Measurements from ENCODE around the gene MYO1B.

Gene MYO1B

DNA sequence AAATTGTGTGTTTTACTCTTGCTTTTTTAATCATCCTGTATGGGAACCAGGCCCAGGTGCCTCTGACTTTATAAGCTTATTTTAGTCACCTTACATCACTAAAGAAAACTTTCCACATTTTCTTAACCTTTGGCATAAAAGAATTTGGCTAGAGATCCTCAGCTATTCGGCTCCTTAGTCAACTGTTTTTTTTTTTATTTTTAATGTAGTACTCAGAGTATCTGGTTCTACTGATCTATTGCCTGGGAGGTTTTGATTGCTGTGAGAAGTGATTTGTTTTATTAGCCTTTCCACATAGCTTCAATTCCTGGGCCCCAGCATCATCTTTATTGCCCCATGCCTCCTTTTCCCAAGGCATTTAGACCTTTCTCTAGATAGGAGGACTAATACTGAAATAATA lies 121.0 kb downstream of the MYO1B start:
- no peak overlapping the region for H3K27ac ChIP-seq
- no peak for TF ChIP-seq ZFX (IDR thresholded peaks at IDR 0.05; ENCODE audit: borderline replicate concordance)
- TF ChIP-seq, protein P1, sequence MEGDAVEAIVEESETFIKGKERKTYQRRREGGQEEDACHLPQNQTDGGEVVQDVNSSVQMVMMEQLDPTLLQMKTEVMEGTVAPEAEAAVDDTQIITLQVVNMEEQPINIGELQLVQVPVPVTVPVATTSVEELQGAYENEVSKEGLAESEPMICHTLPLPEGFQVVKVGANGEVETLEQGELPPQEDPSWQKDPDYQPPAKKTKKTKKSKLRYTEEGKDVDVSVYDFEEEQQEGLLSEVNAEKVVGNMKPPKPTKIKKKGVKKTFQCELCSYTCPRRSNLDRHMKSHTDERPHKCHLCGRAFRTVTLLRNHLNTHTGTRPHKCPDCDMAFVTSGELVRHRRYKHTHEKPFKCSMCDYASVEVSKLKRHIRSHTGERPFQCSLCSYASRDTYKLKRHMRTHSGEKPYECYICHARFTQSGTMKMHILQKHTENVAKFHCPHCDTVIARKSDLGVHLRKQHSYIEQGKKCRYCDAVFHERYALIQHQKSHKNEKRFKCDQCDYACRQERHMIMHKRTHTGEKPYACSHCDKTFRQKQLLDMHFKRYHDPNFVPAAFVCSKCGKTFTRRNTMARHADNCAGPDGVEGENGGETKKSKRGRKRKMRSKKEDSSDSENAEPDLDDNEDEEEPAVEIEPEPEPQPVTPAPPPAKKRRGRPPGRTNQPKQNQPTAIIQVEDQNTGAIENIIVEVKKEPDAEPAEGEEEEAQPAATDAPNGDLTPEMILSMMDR (IDR thresholded peaks at IDR 0.05), result no peak

DNA sequence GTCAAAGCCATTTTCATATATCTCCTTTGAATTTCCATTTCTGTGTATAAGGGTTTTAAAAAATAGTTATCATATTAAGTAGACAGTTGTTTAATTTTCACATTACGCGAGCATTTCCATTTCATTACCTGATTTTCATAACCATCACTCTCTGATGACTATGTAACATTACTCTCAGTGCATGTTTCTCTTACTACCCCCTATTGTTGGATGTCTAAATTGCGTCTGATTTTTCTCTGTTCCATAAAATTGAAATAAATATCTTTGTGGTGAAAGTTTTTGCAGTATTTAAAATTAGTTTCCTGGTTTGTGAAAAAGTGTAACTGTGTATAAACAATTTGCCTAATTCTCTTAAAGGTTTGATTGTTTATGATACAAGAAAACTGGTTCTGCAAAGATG lies 123.8 kb downstream of the MYO1B start:
- no peak overlapping the region for H3K27ac ChIP-seq
- TF ChIP-seq ZFX (IDR thresholded peaks at IDR 0.05; ENCODE audit: borderline replicate concordance), result no peak
- TF ChIP-seq, protein P1 (IDR thresholded peaks at IDR 0.05), result peak; percentile 48; the same call in 1 of the 2 replicates

DNA sequence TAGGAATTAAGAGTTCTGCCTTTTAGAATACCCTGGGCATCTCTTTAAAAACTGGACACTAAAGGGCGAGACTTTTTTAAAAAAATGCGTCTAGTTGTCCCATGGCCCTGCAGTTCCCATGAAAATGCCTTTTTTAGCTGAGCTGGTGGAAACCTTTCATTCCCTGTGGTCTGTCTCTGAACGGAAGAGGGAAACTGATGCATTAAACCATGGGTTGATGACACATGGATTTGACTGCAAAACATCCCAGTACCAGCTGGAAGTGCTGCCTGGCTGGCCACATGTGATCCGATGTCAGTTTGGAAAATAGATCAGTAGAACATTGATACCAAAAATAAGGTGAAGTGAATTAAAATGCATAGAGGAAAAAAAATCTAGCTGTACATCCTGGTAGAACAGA lies 129.2 kb downstream of the MYO1B start:
- H3K27ac ChIP-seq, result no peak overlapping the region
- TF ChIP-seq, protein P1 (IDR thresholded peaks at IDR 0.05), result no peak
- no peak for TF ChIP-seq ZFX (IDR thresholded peaks at IDR 0.05; ENCODE audit: borderline replicate concordance)

DNA sequence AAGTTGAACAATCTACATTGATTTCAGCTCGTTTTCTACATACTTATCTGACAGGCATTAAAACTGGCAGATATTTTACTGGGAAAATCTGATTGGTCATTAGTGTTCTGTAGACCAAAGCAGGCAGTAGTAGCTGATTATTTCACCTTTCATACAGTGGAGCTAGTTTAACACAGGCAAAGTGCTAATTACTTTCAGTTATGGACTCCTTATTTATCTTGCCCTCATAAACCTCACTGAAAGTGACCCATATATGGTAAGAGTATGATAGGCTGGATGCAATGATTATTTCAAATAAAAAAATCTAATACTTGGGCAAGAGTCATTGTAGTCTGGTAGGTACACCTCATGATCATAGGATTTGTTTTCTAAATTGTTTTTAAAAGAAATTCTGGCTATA lies 129.7 kb downstream of the MYO1B start:
- TF ChIP-seq ZFX (IDR thresholded peaks at IDR 0.05; ENCODE audit: borderline replicate concordance), result no peak
- TF ChIP-seq, protein P1 (IDR thresholded peaks at IDR 0.05), result no peak
- no peak overlapping the region for H3K27ac ChIP-seq

DNA sequence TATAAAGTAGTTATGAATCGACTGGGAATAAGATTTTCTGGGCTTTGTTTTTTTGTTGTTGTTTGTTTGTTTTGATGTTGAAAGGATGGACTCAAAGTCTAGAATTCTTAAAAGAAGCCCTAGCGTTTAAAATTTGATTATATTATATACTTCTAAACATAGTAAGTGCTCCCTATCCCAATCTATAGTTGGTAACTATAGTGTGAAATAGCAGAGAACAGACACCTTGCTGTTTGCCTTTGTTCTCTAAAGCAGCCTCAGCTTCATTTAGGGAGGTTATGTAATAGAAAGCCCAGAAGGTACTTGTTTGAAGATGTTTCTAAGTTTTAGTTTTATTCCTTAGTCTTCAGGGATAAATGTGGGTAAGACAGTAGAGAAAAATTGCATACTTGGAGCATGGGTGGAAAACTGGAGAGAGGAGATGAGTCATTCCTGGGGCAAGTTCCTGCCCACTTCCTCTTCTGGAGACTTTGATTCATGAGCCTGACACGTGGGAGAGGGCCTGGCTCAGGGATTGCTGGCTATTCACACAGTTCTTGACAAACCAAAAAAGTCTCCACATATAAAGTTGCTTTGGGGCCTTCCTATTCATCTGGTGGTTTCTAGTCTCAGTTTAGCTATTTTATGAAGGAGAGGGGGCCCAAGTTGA lies 131.9 kb downstream of the MYO1B start:
- no peak for TF ChIP-seq ZFX (IDR thresholded peaks at IDR 0.05; ENCODE audit: borderline replicate concordance)
- no peak overlapping the region for H3K27ac ChIP-seq

DNA sequence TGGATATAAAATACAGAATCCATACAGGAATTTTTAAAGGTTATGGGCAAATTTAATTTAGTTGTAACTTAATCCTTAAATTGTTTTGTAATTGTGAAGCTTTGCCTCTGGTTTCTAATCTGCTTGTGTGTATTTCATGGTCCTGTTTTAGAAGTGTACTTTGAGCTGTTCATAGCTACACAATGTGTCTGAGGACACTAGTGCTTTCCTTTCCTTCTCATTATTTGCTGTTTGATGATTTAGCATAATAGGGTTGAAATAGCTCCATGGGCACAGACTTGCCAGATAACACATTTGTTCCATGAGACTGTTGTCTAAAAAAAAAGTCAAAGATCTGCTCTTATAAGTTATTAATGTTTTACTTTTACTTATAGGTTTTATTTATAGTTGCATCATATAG lies 134.2 kb downstream of the MYO1B start:
- TF ChIP-seq, protein P1 (IDR thresholded peaks at IDR 0.05), result no peak
- no peak for TF ChIP-seq ZFX (IDR thresholded peaks at IDR 0.05; ENCODE audit: borderline replicate concordance)
- H3K27ac ChIP-seq, result no peak overlapping the region

DNA sequence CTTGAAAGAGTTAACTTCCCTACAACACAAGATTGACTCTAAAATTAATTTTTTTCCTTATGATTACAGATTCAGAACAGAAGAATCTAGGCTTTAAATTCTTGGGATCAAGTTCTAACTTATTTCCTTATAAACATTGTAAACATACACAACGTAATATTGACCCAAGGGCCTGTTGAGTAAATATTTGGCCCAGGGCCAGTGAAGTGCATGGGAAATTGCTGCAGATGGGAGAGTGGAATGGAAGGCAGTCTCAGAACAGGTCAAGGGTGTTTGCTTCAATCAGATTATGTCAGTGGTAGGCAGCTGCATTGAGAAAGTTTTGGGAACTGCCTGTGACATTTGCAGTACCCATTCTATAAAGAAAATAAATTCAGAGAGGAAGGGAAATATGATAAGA lies 137.6 kb downstream of the MYO1B start:
- H3K27ac ChIP-seq, result peak overlapping the region; percentile 56
- TF ChIP-seq, protein P1 (IDR thresholded peaks at IDR 0.05), result no peak
- TF ChIP-seq ZFX (IDR thresholded peaks at IDR 0.05; ENCODE audit: borderline replicate concordance), result no peak

DNA sequence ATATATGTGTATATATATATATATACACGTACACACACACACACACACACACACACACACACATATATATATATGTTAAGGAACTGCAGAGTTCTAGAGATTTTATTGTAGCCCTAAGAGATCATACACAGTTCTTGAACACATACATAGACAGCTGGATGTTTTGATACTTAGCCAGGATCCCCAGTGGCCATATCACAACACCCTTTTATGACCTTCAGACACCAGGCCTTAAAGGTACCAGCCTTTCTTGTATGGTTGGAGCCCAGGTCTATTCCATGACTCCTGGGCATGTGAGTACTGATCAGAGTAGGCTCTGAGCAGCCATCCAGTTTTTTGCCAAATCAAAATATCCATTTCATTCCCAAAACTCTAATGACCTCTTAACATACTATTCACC lies 138.3 kb downstream of the MYO1B start:
- no peak overlapping the region for H3K27ac ChIP-seq
- TF ChIP-seq ZFX (IDR thresholded peaks at IDR 0.05; ENCODE audit: borderline replicate concordance), result no peak
- TF ChIP-seq, protein P1 (IDR thresholded peaks at IDR 0.05), result no peak

Measured in 22Rv1 (cell line).